ENCODE measurements around the gene PAK6.

PAK6 gene

GRCh38 chr15:40226736-40227135 is 12.1 kb upstream of the PAK6 start:
- Histone ChIP-seq H3K9ac (ENCODE audit: low read length) (no peak overlapping the region), H3K79me2 (ENCODE audit: insufficient read depth, low read length) (no peaks in the 10 kb centered on the region), H3K36me3 (ENCODE audit: insufficient read depth, low read length) (peaks cover 93% of the 10 kb centered on the region)

GRCh38 chr15:40229316-40229715 is 9.5 kb upstream of the PAK6 start:
- TF ChIP-seq CTCF (IDR thresholded peaks at IDR 0.05; ENCODE audit: low read length) (no peak), EZH2 (IDR thresholded peaks at IDR 0.05; ENCODE audit: borderline replicate concordance, low read length) (no peak)
- Histone ChIP-seq H3F3A (ENCODE audit: insufficient read depth, low read length) (no peaks in the 10 kb centered on the region), H2AFZ (ENCODE audit: low read length) (no peak overlapping the region), H3K27ac (ENCODE audit: low read depth, low read length, poor library complexity, severe bottlenecking) (no peak overlapping the region), H3K9me3 (ENCODE audit: low read length) (no peaks in the 10 kb centered on the region), H3K79me2 (ENCODE audit: insufficient read depth, low read length) (no peaks in the 10 kb centered on the region), H3K4me3 (ENCODE audit: low read depth, low read length, poor library complexity, severe bottlenecking) (no peak overlapping the region), H3K36me3 (ENCODE audit: insufficient read depth, low read length) (peaks cover 72% of the 10 kb centered on the region), H3K9ac (ENCODE audit: low read length) (no peak overlapping the region), H3K4me1 (ENCODE audit: insufficient read depth, low read length, severe bottlenecking) (no peaks in the 10 kb centered on the region), H3K27me3 (ENCODE audit: insufficient read depth, low read length) (no peaks in the 10 kb centered on the region), H4K20me1 (ENCODE audit: insufficient read depth, low read length) (no peaks in the 10 kb centered on the region), H3K9me2 (ENCODE audit: low read depth, low read length) (no peaks in the 10 kb centered on the region), H3K4me2 (ENCODE audit: low read length) (no peak overlapping the region)

More at GRCh38 chr15:40226736-40227135, 12.1 kb upstream of the PAK6 start:
- Histone ChIP-seq H3F3A (ENCODE audit: insufficient read depth, low read length) (no peaks in the 10 kb centered on the region), H3K27me3 (ENCODE audit: insufficient read depth, low read length) (no peaks in the 10 kb centered on the region), H4K20me1 (ENCODE audit: insufficient read depth, low read length) (no peaks in the 10 kb centered on the region), H3K9me3 (ENCODE audit: low read length) (no peaks in the 10 kb centered on the region), H2AFZ (ENCODE audit: low read length) (no peak overlapping the region), H3K4me1 (ENCODE audit: insufficient read depth, low read length, severe bottlenecking) (no peaks in the 10 kb centered on the region), H3K27ac (ENCODE audit: low read depth, low read length, poor library complexity, severe bottlenecking) (no peak overlapping the region), H3K4me3 (ENCODE audit: low read depth, low read length, poor library complexity, severe bottlenecking) (no peak overlapping the region), H3K4me2 (ENCODE audit: low read length) (no peak overlapping the region), H3K9me2 (ENCODE audit: low read depth, low read length) (no peaks in the 10 kb centered on the region)
- no peak for TF ChIP-seq CTCF (IDR thresholded peaks at IDR 0.05; ENCODE audit: low read length)
- TF ChIP-seq EZH2 (IDR thresholded peaks at IDR 0.05; ENCODE audit: borderline replicate concordance, low read length): no peak

GRCh38 chr15:40229956-40230355 is 8.9 kb upstream of the PAK6 start:
- H3K9me3 ChIP-seq (ENCODE audit: low read length): no peaks in the 10 kb centered on the region
- TF ChIP-seq CTCF (IDR thresholded peaks at IDR 0.05; ENCODE audit: low read length): no peak
- no peak for TF ChIP-seq EZH2 (IDR thresholded peaks at IDR 0.05; ENCODE audit: borderline replicate concordance, low read length)
- peaks cover 66% of the 10 kb centered on the region for H3K36me3 ChIP-seq (ENCODE audit: insufficient read depth, low read length)

More at GRCh38 chr15:40229956-40230355, 8.9 kb upstream of the PAK6 start:
- no peak overlapping the region for H3K9ac ChIP-seq (ENCODE audit: low read length)
- H2AFZ ChIP-seq (ENCODE audit: low read length): no peak overlapping the region
- H3K27ac ChIP-seq (ENCODE audit: low read depth, low read length, poor library complexity, severe bottlenecking): no peak overlapping the region
- H4K20me1 ChIP-seq (ENCODE audit: insufficient read depth, low read length): no peaks in the 10 kb centered on the region
- no peak overlapping the region for H3K4me2 ChIP-seq (ENCODE audit: low read length)
- H3K9me2 ChIP-seq (ENCODE audit: low read depth, low read length): no peaks in the 10 kb centered on the region
- H3K4me3 ChIP-seq (ENCODE audit: low read depth, low read length, poor library complexity, severe bottlenecking): no peak overlapping the region
- H3K4me1 ChIP-seq (ENCODE audit: insufficient read depth, low read length, severe bottlenecking): peaks cover 5% of the 10 kb centered on the region
- H3K27me3 ChIP-seq (ENCODE audit: insufficient read depth, low read length): no peaks in the 10 kb centered on the region
- 0 out of 2 replicates have a peak, but pooled peaks cover under 1% of the 10 kb centered on the region for H3F3A ChIP-seq (ENCODE audit: insufficient read depth, low read length)
- H3K79me2 ChIP-seq (ENCODE audit: insufficient read depth, low read length): no peaks in the 10 kb centered on the region

All from OCI-LY1 (cell line).